A549 (cell line): ENCODE data around the gene TTC5. TPM values are rescaled to one million over a fixed set of nuclear protein-coding genes. Genes with fewer than 3 reads are reported as not detected.

ENCODE experiments used
- ATAC-seq, 2 experiments: fragments of 200-7000 bp in 1 of 2; fragments of >200 bp in 1 of 2; cut with Nextera tagmentation in 1 of 2; cut with Tn5 transposase in 1 of 2; 3 replicates each; pipeline versions ENCODE4 v1.8.0 to v1.9.1; 2018 to 2020; ENCODE audit warnings: mild to moderate bottlenecking in 1 of 2, moderate library complexity in 1 of 2
- CTCF ChIA-PET: fragments of 300-600 bp; sonication (Branson Sonifier 250); formaldehyde crosslinking; extraction: SDS; loops from one replicate; lab custom pipeline; 2021; ENCODE audit warnings: antibody characterized with exemption, inconsistent platforms; lab: Yijun Ruan, JAX
- POLR2A ChIA-PET: fragments of 350-600 bp; formaldehyde crosslinking; extraction: SDS; loops from one replicate; lab custom pipeline; 2021; ENCODE audit warnings: antibody characterized with exemption, inconsistent platforms; lab: Yijun Ruan, JAX
- DNase-seq, 2 experiments: peaks; one replicate each; pipeline versions ENCODE4 v3.0.0 to v3.0.0-alpha.2; 2011 to 2016; ENCODE audit warnings: low read depth in 1 of 2, low spot score in 1 of 2
- FAIRE-seq: peaks from 2 replicates; lab custom pipeline; 2011; peaks lifted over from hg19 to GRCh38; lab: Jason Lieb, UNC
- H3K27ac ChIP-seq, 2 experiments: fragments of >200 bp; sonication (Bioruptor Twin); formaldehyde crosslinking; 3 replicates each; pipeline ENCODE4 v1.5.1; 2016 to 2017
- H3K4me1 ChIP-seq: fragments of >200 bp; sonication (Bioruptor Twin); formaldehyde crosslinking; 3 replicates; pipeline ENCODE4 v1.6.1; 2016
- H3K4me2 ChIP-seq: fragments of >200 bp; sonication (Bioruptor Twin); formaldehyde crosslinking; 3 replicates; pipeline ENCODE4 v1.6.1; 2016
- H3K4me3 ChIP-seq: fragments of >200 bp; sonication (Bioruptor Twin); formaldehyde crosslinking; 3 replicates; pipeline ENCODE4 v1.5.1; 2016
- H3K9me3 ChIP-seq: fragments of >200 bp; sonication (Bioruptor Twin); formaldehyde crosslinking; 3 replicates; pipeline ENCODE4 v1.6.1; 2016
- ATOH8 ChIP-seq: fragments of 250-450 bp; sonication (Bioruptor Pico); IDR thresholded peaks from 2 replicates; pipeline ENCODE4 v1.5.0; 2020; ENCODE audit warnings: low read depth, mild to moderate bottlenecking, moderate library complexity
- BCL3 ChIP-seq: fragments of >200 bp; sonication (Bioruptor Twin); formaldehyde crosslinking; IDR thresholded peaks from 3 replicates; pipeline ENCODE4 v1.6.1; 2016
- BHLHE40 ChIP-seq: IDR thresholded peaks from 2 replicates; pipeline ENCODE4 v1.6.1; 2012; ENCODE audit warnings: low read depth, low read length, inconsistent platforms
- CBX8 ChIP-seq: fragments of 200-600 bp; sonication (generic); IDR thresholded peaks from 2 replicates; pipeline ENCODE4 v1.6.1; 2016
- CHD4 ChIP-seq: fragments of 200-600 bp; sonication (generic); IDR thresholded peaks from 2 replicates; pipeline ENCODE4 v1.6.1; 2016; ENCODE audit warnings: antibody characterized with exemption, mild to moderate bottlenecking, borderline replicate concordance
- CTCF ChIP-seq: fragments of >200 bp; sonication (Bioruptor Twin); formaldehyde crosslinking; IDR thresholded peaks from 3 replicates; pipeline ENCODE4 v1.5.1; 2016
- E2F6 ChIP-seq: IDR thresholded peaks from 2 replicates; pipeline ENCODE4 v1.6.1; 2012; ENCODE audit warnings: low read depth, borderline replicate concordance
- ESRRA ChIP-seq: fragments of 150-350 bp; IDR thresholded peaks from 2 replicates; pipeline ENCODE4 v1.6.1; 2014; ENCODE audit warnings: mild to moderate bottlenecking, low read length, borderline replicate concordance
- FOSB ChIP-seq: fragments of 250-450 bp; sonication (Bioruptor Pico); IDR thresholded peaks from 2 replicates; pipeline ENCODE4 v1.5.0; 2020; ENCODE audit warnings: mild to moderate bottlenecking, moderate library complexity
- FOSL2 ChIP-seq, 2 experiments: fragments of 450-650 bp in 1 of 2; fragments of >200 bp in 1 of 2; sonication (Bioruptor Twin) in 1 of 2; formaldehyde crosslinking; IDR thresholded peaks; 2 replicates each; pipeline versions ENCODE4 v1.5.0 to v1.6.1; 2016 to 2020; ENCODE audit warnings: mild to moderate bottlenecking in 1 of 2, moderate library complexity in 1 of 2
- FOXS1 ChIP-seq: fragments of 250-450 bp; sonication (Bioruptor Pico); IDR thresholded peaks from 2 replicates; pipeline ENCODE4 v1.5.0; 2020; ENCODE audit warnings: mild to moderate bottlenecking, moderate library complexity
- HOXB13 ChIP-seq: fragments of 250-450 bp; sonication (Bioruptor Pico); IDR thresholded peaks from 2 replicates; pipeline ENCODE4 v1.5.0; 2020; ENCODE audit warnings: low read depth, mild to moderate bottlenecking, moderate library complexity
- HOXB5 ChIP-seq: fragments of 250-450 bp; sonication (Bioruptor Pico); IDR thresholded peaks from 2 replicates; pipeline ENCODE4 v1.5.0; 2020; ENCODE audit warnings: mild to moderate bottlenecking, moderate library complexity
- JUN ChIP-seq, 2 experiments: fragments of >200 bp; sonication (Bioruptor Twin); formaldehyde crosslinking; IDR thresholded peaks; 2 replicates in 1 of 2; 3 replicates in 1 of 2; pipeline ENCODE4 v1.6.1; 2016 to 2017
- JUNB ChIP-seq: fragments of >200 bp; sonication (Bioruptor Twin); formaldehyde crosslinking; IDR thresholded peaks from 2 replicates; pipeline ENCODE4 v1.6.1; 2016
- KDM5A ChIP-seq: fragments of 200-600 bp; sonication (generic); IDR thresholded peaks from 2 replicates; pipeline ENCODE4 v1.6.1; 2016; ENCODE audit warnings: antibody characterized with exemption, mild to moderate bottlenecking
- MAFK ChIP-seq: fragments of 450-650 bp; IDR thresholded peaks from 2 replicates; pipeline ENCODE4 v1.6.1; 2014; ENCODE audit not compliant: partially characterized antibody
- MAZ ChIP-seq: fragments of 150-350 bp; IDR thresholded peaks from 2 replicates; pipeline ENCODE4 v1.6.1; 2014; ENCODE audit warnings: antibody characterized with exemption, low read depth, low read length, borderline replicate concordance
- NFE2L2 ChIP-seq: fragments of 150-350 bp; conservative IDR thresholded peaks from 2 replicates; pipeline ENCODE4 v1.6.1; 2014; ENCODE audit warnings: low read length
- NR3C1 ChIP-seq: fragments of >200 bp; sonication (Bioruptor Twin); formaldehyde crosslinking; IDR thresholded peaks from 3 replicates; pipeline ENCODE4 v1.6.1; 2017
- RARB ChIP-seq: fragments of 250-450 bp; sonication (Bioruptor Pico); IDR thresholded peaks from 2 replicates; pipeline ENCODE4 v1.8.0; 2021; ENCODE audit warnings: mild to moderate bottlenecking, moderate library complexity
- REST ChIP-seq: fragments of 200-600 bp; sonication (generic); IDR thresholded peaks from 2 replicates; pipeline ENCODE4 v1.6.1; 2016; ENCODE audit warnings: antibody characterized with exemption, mild to moderate bottlenecking, moderate library complexity
- RNF2 ChIP-seq: fragments of 200-600 bp; sonication (generic); IDR thresholded peaks from 2 replicates; pipeline ENCODE4 v1.6.1; 2016; ENCODE audit warnings: low read depth, mild to moderate bottlenecking, antibody characterized with exemption, moderate library complexity, borderline replicate concordance
- SMC3 ChIP-seq: fragments of >200 bp; sonication (Bioruptor Twin); formaldehyde crosslinking; IDR thresholded peaks from 3 replicates; pipeline ENCODE4 v1.6.1; 2018; ENCODE audit warnings: inconsistent platforms
- TFCP2L1 ChIP-seq: fragments of 250-450 bp; sonication (Bioruptor Pico); IDR thresholded peaks from 2 replicates; pipeline ENCODE4 v1.5.0; 2021; ENCODE audit warnings: mild to moderate bottlenecking
- ZC3H11A ChIP-seq: fragments of 450-650 bp; IDR thresholded peaks from 2 replicates; pipeline ENCODE4 v1.6.1; 2014; ENCODE audit warnings: antibody characterized with exemption, mild to moderate bottlenecking
- ZSCAN20 ChIP-seq: fragments of 250-450 bp; sonication (Bioruptor Pico); IDR thresholded peaks from 2 replicates; pipeline ENCODE4 v1.8.0; 2022; ENCODE audit warnings: mild to moderate bottlenecking, moderate library complexity
- WGBS: methylation state at CpG from one replicate; pipeline ENCODE4 v1.1.6; 2017; ENCODE audit errors: missing lambda C conversion rate; 5-methylcytosine and 5-hydroxymethylcytosine counted together
- polyA plus RNA-seq, 4 experiments: library from polyadenylated mRNA; depleted of rRNA in 3 of 4; stranded (reverse); fragments of >200 nt; fragmentation: RNase III in 1 of 4; extraction: RNeasy Plus Mini Kit Qiagen cat#74134 plus additional on column Dnase treatment in 1 of 4; gene quantifications; 2 replicates in 3 of 4; 3 replicates in 1 of 4; pipeline ENCODE4 v1.2.3, GENCODE V29; 2011 to 2017

TTC5 gene
- polyA plus RNA-seq, 2 of the 4 experiments (the other 2 are of a cell fraction) = 30.2 to 31.2 TPM

- no peak overlapping the region for H3K27ac ChIP-seq
- POLR2A ChIA-PET = no interaction called here
- no peak overlapping the region for H3K4me3 ChIP-seq
- CTCF ChIA-PET = no interaction called here
- no peaks in the 10 kb centered on the region for H3K4me1 ChIP-seq
- FAIRE-seq (no peak), ATAC-seq (no peak), DNase-seq (no peak)
- H3K4me2 ChIP-seq = no peak overlapping the region
- H3K9me3 ChIP-seq = peaks cover 24% of the 10 kb centered on the region
- TF ChIP-seq CTCF (no peak), HOXB13 (CRISPR knock-in tag) (no peak), ESRRA (no peak), NFE2L2 (no peak), ATOH8 (no peak), E2F6 (no peak), CBX8 (no peak), MAZ (no peak), BCL3 (no peak), RNF2 (no peak), FOSL2 (IDR thresholded peaks at IDR 0.05) (no peak), FOSL2 (CRISPR knock-in tag; IDR thresholded peaks at IDR 0.05) (no peak), NR3C1 (no peak), FOXS1 (CRISPR knock-in tag) (no peak)
- 96% methylated on average over 2 of the region's 2 CpGs for WGBS
Measured at GRCh38 chr14:20277409-20277808, 28.3 kb downstream of the TTC5 start.

- FAIRE-seq = no peak
- Histone ChIP-seq H3K9me3 (peaks cover 26% of the 10 kb centered on the region), H3K4me1 (no peaks in the 10 kb centered on the region), H3K4me3 (no peak overlapping the region), H3K4me2 (no peak overlapping the region), H3K27ac (no peak overlapping the region)
- TF ChIP-seq CHD4 (no peak), ZC3H11A (no peak), REST (no peak), BHLHE40 (no peak), RARB (CRISPR knock-in tag) (no peak), MAFK (no peak), JUNB (no peak), ZSCAN20 (CRISPR knock-in tag) (no peak), E2F6 (no peak), CBX8 (no peak), TFCP2L1 (CRISPR knock-in tag) (no peak), NFE2L2 (no peak), ATOH8 (no peak), MAZ (no peak), SMC3 (no peak), KDM5A (no peak), FOSB (CRISPR knock-in tag) (no peak), HOXB5 (CRISPR knock-in tag) (no peak), JUN (IDR thresholded peaks at IDR 0.05) (no peak)
- CTCF ChIA-PET = no interaction called here
- DNase-seq = no peak
- 93% methylated on average over 2 of the region's 2 CpGs for WGBS
- POLR2A ChIA-PET = no interaction called here
- no peak for ATAC-seq
Measured at GRCh38 chr14:20274062-20274461, 31.7 kb downstream of the TTC5 start.
